NAMALWA (cell line): ENCODE data around the gene CAPN3.

Source experiments
- DNase-seq: peaks from one replicate; pipeline ENCODE4 v3.0.0-alpha.2; 2015; ENCODE audit warnings: low spot score

Gene CAPN3

GRCh38 chr15:42395838-42396237 lies 36.5 kb downstream of the CAPN3 start:
- DNase-seq: no peak

- peak; percentile 70 for DNase-seq
These were observed 42.5 kb downstream of the CAPN3 start for GRCh38 chr15:42401544-42402454.

GRCh38 chr15:42402455-42403205 lies 43.3 kb downstream of the CAPN3 start:
- no peak for DNase-seq

- DNase-seq: no peak
These were observed 44.1 kb downstream of the CAPN3 start for GRCh38 chr15:42403389-42403788.

GRCh38 chr15:42404461-42405235 lies 45.3 kb downstream of the CAPN3 start:
- DNase-seq: no peak

GRCh38 chr15:42405863-42406482 lies 46.7 kb downstream of the CAPN3 start:
- no peak for DNase-seq

- no peak for DNase-seq
These were observed 48.9 kb downstream of the CAPN3 start for GRCh38 chr15:42408178-42408577.

GRCh38 chr15:42409011-42409410 lies 49.7 kb downstream of the CAPN3 start:
- no peak for DNase-seq

- DNase-seq: no peak
These were observed 52.6 kb downstream of the CAPN3 start for GRCh38 chr15:42411884-42412283.

GRCh38 chr15:42413920-42414319 lies 54.6 kb downstream of the CAPN3 start:
- no peak for DNase-seq

GRCh38 chr15:42419369-42419768 lies 60.1 kb downstream of the CAPN3 start:
- no peak for DNase-seq

- no peak for DNase-seq
These were observed 62.1 kb downstream of the CAPN3 start for GRCh38 chr15:42421376-42421775.

GRCh38 chr15:42427429-42428223 lies 68.3 kb downstream of the CAPN3 start:
- no peak for DNase-seq

GRCh38 chr15:42444415-42445063 lies 85.2 kb downstream of the CAPN3 start:
- DNase-seq: no peak

- DNase-seq: no peak
These were observed 86.2 kb downstream of the CAPN3 start for GRCh38 chr15:42445551-42445950.

- DNase-seq: no peak
These were observed 88.3 kb downstream of the CAPN3 start for GRCh38 chr15:42447599-42447998.

GRCh38 chr15:42448281-42448680 lies 89.0 kb downstream of the CAPN3 start:
- DNase-seq: no peak

GRCh38 chr15:42449770-42450424 lies 90.6 kb downstream of the CAPN3 start:
- no peak for DNase-seq

- DNase-seq: no peak
These were observed 91.1 kb downstream of the CAPN3 start for GRCh38 chr15:42450425-42450790.

- DNase-seq: no peak
These were observed 94.5 kb downstream of the CAPN3 start for GRCh38 chr15:42453826-42454225.
